A204.1 (cell line): ENCODE data around the gene GOLGA8H.
"Not testable (repeated sequence)": the region's sequence is repeated elsewhere in the genome, so short reads cannot be mapped to it uniquely, and the experiment has no call there.

Experiments
- FAIRE-seq: peaks from 2 replicates; lab custom pipeline; 2012; peaks lifted over from hg19 to GRCh38; lab: Jason Lieb, UNC

The GOLGA8H gene

DNA sequence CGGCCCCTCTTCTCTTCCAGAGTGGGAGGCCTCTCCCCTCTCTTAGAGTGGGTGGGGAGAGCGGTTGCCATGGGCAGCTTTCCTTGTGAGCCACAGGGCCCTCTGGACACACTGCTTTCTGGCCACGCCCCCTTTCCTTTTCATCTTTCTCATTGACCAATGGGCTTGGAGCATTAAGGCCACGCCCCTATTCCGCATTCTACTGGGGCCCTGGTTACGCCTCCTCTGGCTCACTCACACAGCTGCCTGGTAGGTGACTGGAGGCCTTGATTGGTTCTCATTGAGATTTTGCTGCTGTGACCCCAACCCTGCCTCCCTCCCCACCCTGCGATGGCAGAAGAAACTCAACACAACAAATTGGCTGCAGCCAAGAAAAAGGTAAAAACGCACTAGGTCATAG, at the start of gene GOLGA8H:
Gene GOLGA8H (plus strand): TSS at position 233 of the 400 bp plus-strand sequence. CDS start 98 bp downstream, at position 331.
- not testable (repeated sequence) for FAIRE-seq

- not testable (repeated sequence) for FAIRE-seq
Observed at GRCh38 chr15:30566949-30567348, 36.9 kb upstream of the GOLGA8H start.

DNA sequence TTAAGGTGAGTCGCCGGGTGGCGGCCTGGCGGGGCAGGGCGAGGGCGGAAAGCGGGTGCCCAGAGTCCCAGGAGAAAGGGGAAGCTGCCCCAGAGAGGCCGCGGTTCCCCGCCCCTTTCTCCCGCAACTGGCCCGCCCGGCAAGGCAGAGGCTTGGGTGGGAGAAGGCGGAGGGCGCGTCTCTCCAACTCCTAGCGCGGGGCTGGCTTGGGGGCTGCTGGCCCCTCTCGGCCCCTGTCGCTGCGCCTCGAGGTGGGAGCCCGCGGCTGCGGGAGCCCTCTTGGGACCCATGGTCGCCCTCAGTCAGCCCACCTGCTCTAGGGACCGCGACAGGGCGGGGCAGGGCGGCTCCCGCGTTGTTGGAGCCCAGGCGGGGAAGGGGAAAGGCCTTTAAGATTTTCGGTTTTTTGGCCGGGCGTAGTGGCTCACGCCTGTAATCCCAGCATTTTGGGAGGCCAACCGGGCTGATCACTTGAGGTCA, 30.8 kb upstream of the GOLGA8H start:
- not testable (repeated sequence) for FAIRE-seq

GRCh38 chr15:30579394-30579970, 24.3 kb upstream of the GOLGA8H start:
- FAIRE-seq, result not testable (repeated sequence)

- FAIRE-seq, result not testable (repeated sequence)
Observed at GRCh38 chr15:30580716-30581115, 23.1 kb upstream of the GOLGA8H start.

DNA sequence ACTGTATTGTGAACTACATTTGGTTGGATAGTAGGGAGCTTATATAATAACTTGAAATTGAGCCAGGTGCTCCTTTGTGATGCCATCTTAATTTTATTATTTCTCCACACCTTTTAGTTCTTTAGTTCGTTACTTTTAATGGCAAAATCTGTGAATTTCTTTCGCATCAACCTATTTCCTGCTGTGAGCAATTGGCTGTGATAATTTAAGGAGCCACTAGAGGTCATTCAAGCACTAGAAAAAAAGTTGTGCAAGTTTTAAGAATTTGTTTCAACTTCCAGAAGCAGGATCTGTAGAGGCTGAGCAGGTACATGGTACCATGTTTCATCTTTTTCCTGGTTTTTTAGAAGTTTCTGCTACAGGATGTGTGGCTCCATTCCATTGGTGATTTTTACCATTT, 4.9 kb upstream of the GOLGA8H start:
- FAIRE-seq, result not testable (repeated sequence)

DNA sequence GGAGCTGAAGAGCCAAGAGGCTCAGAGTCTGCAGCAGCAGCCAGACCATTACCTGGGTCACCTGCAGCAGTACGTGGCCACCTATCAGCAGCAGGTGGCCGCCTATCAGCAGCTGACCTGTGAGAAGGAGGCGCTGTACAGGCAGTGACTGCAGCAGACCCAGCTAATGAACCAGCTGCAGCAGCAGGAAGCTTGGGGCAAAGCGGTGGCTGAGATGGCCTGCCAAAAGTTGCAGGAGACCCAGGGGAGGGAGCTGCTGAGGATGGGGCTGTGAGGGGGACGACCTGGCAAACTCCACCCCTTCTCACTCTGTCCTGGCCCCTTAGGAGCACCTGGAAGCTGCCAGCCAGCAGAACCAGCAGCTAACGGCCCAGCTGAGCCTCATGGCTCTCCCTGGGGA, 8.4 kb downstream of the GOLGA8H start:
- not testable (repeated sequence) for FAIRE-seq

GRCh38 chr15:30621342-30621741, 17.5 kb downstream of the GOLGA8H start:
- peak; percentile 94 for FAIRE-seq

DNA sequence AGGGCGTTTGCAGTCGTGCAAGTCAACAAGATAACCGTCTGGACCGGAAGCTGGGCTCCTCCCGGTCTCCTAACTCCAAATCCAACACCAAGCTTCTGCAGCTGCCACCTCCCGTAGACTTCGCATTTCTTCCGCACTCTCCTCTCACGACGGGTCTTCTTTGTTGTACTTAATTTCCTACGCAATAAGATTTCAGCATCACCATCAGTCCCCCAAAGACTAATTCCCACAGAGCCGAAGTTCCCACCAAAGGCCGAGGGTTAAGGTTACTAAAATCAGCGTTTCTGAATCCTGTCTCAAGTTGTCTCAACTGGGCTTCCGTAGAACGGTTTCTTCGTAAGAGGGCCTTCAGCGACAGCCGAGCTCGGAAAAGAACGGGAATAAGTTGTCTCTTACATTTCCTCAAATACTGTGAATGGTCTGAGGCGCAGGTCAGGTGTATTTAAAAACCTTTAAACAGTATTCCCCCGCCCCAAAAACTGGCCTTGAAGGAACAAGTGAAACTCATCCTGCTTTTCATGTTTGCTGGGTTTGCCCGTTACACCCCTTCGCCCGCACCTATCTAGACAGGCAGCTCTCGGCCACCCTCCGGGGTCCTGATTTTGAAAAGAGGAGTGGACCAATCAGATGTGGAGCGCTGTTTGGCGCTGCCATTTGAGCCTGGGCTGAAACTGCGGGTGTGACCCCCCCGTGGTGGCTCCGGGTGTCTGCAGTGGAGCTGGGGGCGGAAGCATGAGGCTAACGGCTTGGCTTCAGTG, 21.8 kb downstream of the GOLGA8H start, which contains the start of gene ARHGAP11B:
Gene ARHGAP11B (plus strand): TSS at position 693 of the 758 bp plus-strand sequence.
- FAIRE-seq, result peak; percentile 93

DNA sequence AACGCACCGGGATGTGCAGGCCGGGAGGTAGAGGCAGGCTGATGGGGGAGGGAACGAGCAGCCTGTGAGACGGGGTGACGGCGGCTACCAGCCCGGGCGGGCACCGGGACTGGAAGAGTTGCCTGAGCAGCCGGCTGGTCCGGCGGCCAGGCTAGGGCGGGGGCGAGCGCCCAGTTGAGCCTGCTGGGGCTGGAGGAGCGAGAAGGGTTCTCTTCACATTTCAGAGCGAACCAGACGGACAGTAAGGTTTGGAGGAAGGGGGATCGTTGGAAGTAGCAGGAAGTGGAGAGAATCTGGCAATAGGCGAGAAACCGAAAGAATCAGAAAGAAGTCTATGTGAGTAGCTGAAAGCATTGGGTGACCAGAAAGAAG, 22.4 kb downstream of the GOLGA8H start:
- FAIRE-seq, result not testable (repeated sequence)

DNA sequence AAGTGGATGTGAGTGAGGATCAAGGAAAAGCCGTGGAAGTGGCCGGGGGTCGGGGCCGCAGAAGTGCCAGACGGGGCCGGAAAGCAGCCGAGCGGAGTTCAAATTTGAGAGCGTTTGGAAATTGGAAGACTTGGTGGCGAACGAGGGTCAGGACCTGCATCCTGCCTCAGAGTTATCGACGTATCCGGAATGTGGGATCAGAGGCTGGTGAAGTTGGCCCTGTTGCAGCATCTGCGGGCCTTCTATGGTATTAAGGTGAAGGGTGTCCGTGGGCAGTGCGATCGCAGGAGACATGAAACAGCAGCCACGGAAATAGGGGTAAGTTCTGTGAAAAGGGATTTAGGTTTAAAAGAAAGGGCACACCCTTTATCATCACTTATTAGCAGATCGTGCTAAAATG, 22.8 kb downstream of the GOLGA8H start:
- FAIRE-seq, result not testable (repeated sequence)

- FAIRE-seq, result no peak
Observed at GRCh38 chr15:30650012-30650929, 46.4 kb downstream of the GOLGA8H start.

- peak; percentile 90 for FAIRE-seq
Observed at GRCh38 chr15:30661154-30661553, 57.3 kb downstream of the GOLGA8H start.
